KMS-11 (cell line): ENCODE results near the gene CIDEA.

Experiments
- H2AFZ ChIP-seq: fragments of 200-600 bp; sonication (generic); 2 replicates; pipeline ENCODE4 v1.6.1; 2016; ENCODE audit warnings: antibody characterized with exemption, mixed run types, low read depth
- H3K27ac ChIP-seq: fragments of 200-600 bp; sonication (generic); 2 replicates; pipeline ENCODE4 v1.6.1; 2016; ENCODE audit warnings: mild to moderate bottlenecking, mixed run types
- H3K27me3 ChIP-seq: fragments of 200-600 bp; sonication (generic); 2 replicates; pipeline ENCODE4 v1.6.1; 2017; ENCODE audit warnings: mild to moderate bottlenecking, low read depth, mixed run types, moderate library complexity; ENCODE audit not compliant: insufficient read depth
- H3K36me3 ChIP-seq: fragments of 200-600 bp; sonication (generic); 2 replicates; pipeline ENCODE4 v1.6.1; 2017; ENCODE audit warnings: mild to moderate bottlenecking, mixed run types; ENCODE audit not compliant: insufficient read depth
- H3K4me1 ChIP-seq: fragments of 200-600 bp; sonication (generic); 2 replicates; pipeline ENCODE4 v1.6.1; 2016; ENCODE audit warnings: mild to moderate bottlenecking, low read depth, mixed run types; ENCODE audit not compliant: poor library complexity, severe bottlenecking
- H3K4me2 ChIP-seq: fragments of 200-600 bp; sonication (generic); 2 replicates; pipeline ENCODE4 v1.7.0; 2016; ENCODE audit warnings: mild to moderate bottlenecking, mixed run types
- H3K4me3 ChIP-seq: fragments of 200-600 bp; sonication (generic); IDR thresholded peaks from 2 replicates; pipeline ENCODE4 v1.6.1; 2017; ENCODE audit warnings: low read depth, low read length, mixed read lengths; ENCODE audit not compliant: insufficient read depth
- H3K79me2 ChIP-seq: fragments of 200-600 bp; sonication (generic); 2 replicates; pipeline ENCODE4 v1.6.1; 2016; ENCODE audit warnings: low read depth, mixed run types; ENCODE audit not compliant: insufficient read depth
- H3K9ac ChIP-seq: fragments of 200-600 bp; sonication (generic); 2 replicates; pipeline ENCODE4 v1.6.1; 2016; ENCODE audit warnings: mild to moderate bottlenecking, mixed run types
- H4K20me1 ChIP-seq: fragments of 200-600 bp; sonication (generic); 2 replicates; pipeline ENCODE4 v1.6.1; 2016; ENCODE audit warnings: mild to moderate bottlenecking, mixed run types; ENCODE audit not compliant: insufficient read depth
- CTCF ChIP-seq: fragments of 200-600 bp; sonication (generic); conservative IDR thresholded peaks from 2 replicates; pipeline ENCODE4 v1.6.1; 2017; ENCODE audit warnings: low read depth, mild to moderate bottlenecking, antibody characterized with exemption, low read length, moderate library complexity, mixed read lengths

The CIDEA gene

GRCh38 chr18:12262748-12263147 is 8.6 kb downstream of the CIDEA start:
- no peak overlapping the region for H3K27ac ChIP-seq
- H3K79me2 ChIP-seq = no peaks in the 10 kb centered on the region
- no peaks in the 10 kb centered on the region for H4K20me1 ChIP-seq
- no peak for TF ChIP-seq CTCF
- no peaks in the 10 kb centered on the region for H3K4me1 ChIP-seq
- H2AFZ ChIP-seq = no peak overlapping the region
- no peak overlapping the region for H3K4me3 ChIP-seq
- H3K27me3 ChIP-seq = no peaks in the 10 kb centered on the region
- no peak overlapping the region for H3K4me2 ChIP-seq
- H3K36me3 ChIP-seq = no peaks in the 10 kb centered on the region
- no peak overlapping the region for H3K9ac ChIP-seq

- Histone ChIP-seq H3K27ac (no peak overlapping the region), H3K9ac (no peak overlapping the region), H3K27me3 (no peaks in the 10 kb centered on the region), H3K79me2 (no peaks in the 10 kb centered on the region), H2AFZ (no peak overlapping the region), H3K36me3 (no peaks in the 10 kb centered on the region), H4K20me1 (no peaks in the 10 kb centered on the region), H3K4me2 (no peak overlapping the region), H3K4me3 (no peak overlapping the region), H3K4me1 (no peaks in the 10 kb centered on the region)
- TF ChIP-seq CTCF = no peak
These were observed 10.7 kb downstream of the CIDEA start for GRCh38 chr18:12264864-12265263.

- H3K4me1 ChIP-seq = peaks cover 3% of the 10 kb centered on the region
- H4K20me1 ChIP-seq = no peaks in the 10 kb centered on the region
- no peak overlapping the region for H3K4me3 ChIP-seq
- H2AFZ ChIP-seq = peak overlapping the region; percentile 81
- H3K27me3 ChIP-seq = no peaks in the 10 kb centered on the region
- peak overlapping the region; percentile 46 for H3K4me2 ChIP-seq
- H3K9ac ChIP-seq = peak overlapping the region; percentile 79
- no peaks in the 10 kb centered on the region for H3K36me3 ChIP-seq
- H3K27ac ChIP-seq = peak overlapping the region; percentile 64
- TF ChIP-seq CTCF = peak; percentile 81
- no peaks in the 10 kb centered on the region for H3K79me2 ChIP-seq
These were observed 17.4 kb downstream of the CIDEA start for GRCh38 chr18:12271376-12272235.

- Histone ChIP-seq H3K4me3 (no peak overlapping the region), H2AFZ (no peak overlapping the region), H3K79me2 (no peaks in the 10 kb centered on the region), H3K36me3 (no peaks in the 10 kb centered on the region), H3K27ac (no peak overlapping the region), H4K20me1 (no peaks in the 10 kb centered on the region), H3K4me2 (no peak overlapping the region), H3K4me1 (peaks cover 9% of the 10 kb centered on the region), H3K9ac (no peak overlapping the region), H3K27me3 (no peaks in the 10 kb centered on the region)
- no peak for TF ChIP-seq CTCF
These were observed 20.6 kb downstream of the CIDEA start for GRCh38 chr18:12274793-12275192.
